ENCODE measurements around the gene CLOCK.

DNA sequence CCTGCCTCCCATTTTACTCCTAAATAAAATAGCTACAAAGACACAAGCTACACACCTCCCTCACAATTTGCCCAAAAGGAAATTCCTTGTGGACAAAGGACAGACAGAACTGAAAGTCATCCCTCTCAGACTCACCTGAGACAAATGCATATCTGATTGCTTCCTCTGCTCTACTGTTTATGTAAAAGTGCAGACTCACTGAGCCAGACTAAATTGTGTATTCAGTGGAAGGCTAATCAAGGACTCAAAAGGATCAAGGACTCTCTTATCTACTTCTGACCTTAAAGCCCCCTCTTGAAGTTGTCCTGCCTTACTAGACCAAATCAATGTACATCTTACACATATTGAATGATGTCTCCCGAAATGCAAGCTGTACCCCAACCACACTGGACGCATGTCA lies 41.5 kb upstream of the CLOCK start:
- no peak for TF ChIP-seq POLR2AphosphoS5 (IDR thresholded peaks at IDR 0.05)
- no peak for TF ChIP-seq POLR2A (IDR thresholded peaks at IDR 0.05)
- no peak for TF ChIP-seq CTCF (IDR thresholded peaks at IDR 0.05)

Data from prostate gland (tissue), 2 donors.